Chondrocyte (in vitro differentiated cells): ENCODE results near the gene KDM5A. TPM values are rescaled to one million over a fixed set of nuclear protein-coding genes. Genes with fewer than 3 reads are reported as not detected.

Source experiments
- DNase-seq: peaks from one replicate; pipeline ENCODE4 v3.0.0; 2021; ENCODE audit warnings: mixed read lengths, low spot score
- H3K27ac Mint-ChIP-seq: one replicate; pipeline ENCODE4 v1.8.0; 2021; ENCODE audit warnings: mild to moderate bottlenecking, moderate library complexity, mixed read lengths; ENCODE audit not compliant: unreplicated experiment
- H3K27me3 Mint-ChIP-seq: 2 replicates; pipeline ENCODE4 v1.8.0; 2021; ENCODE audit warnings: low read depth, mixed read lengths
- H3K36me3 Mint-ChIP-seq: 2 replicates; pipeline ENCODE4 v1.8.0; 2021; ENCODE audit warnings: low read depth, mixed read lengths
- H3K4me1 Mint-ChIP-seq: 2 replicates; pipeline ENCODE4 v1.8.0; 2021; ENCODE audit warnings: low read depth, mild to moderate bottlenecking, mixed read lengths
- H3K4me3 Mint-ChIP-seq: one replicate; pipeline ENCODE4 v1.8.0; 2021; ENCODE audit warnings: mild to moderate bottlenecking, moderate library complexity, mixed read lengths; ENCODE audit not compliant: unreplicated experiment
- H3K9me3 Mint-ChIP-seq: 2 replicates; pipeline ENCODE4 v1.8.0; 2021; ENCODE audit warnings: low read depth, mixed read lengths
- CTCF ChIP-seq: fragments of 200-600 bp; sonication (generic); IDR thresholded peaks from 2 replicates; pipeline ENCODE4 v1.5.0; 2021; ENCODE audit warnings: antibody characterized with exemption, mild to moderate bottlenecking, moderate library complexity
- total RNA-seq: library from RNA; stranded (reverse); gene quantifications from 3 replicates; pipeline ENCODE4 v1.2.1, GENCODE V29; 2021

Gene KDM5A
- total RNA-seq, 1 donor from 2014 or later, result 65.0 TPM

GRCh38 chr12:332581-333205 is 56.4 kb downstream of the KDM5A start:
- Mint-ChIP-seq H3K27me3 (no peaks in the 10 kb centered on the region), H3K4me1 (peaks cover 22% of the 10 kb centered on the region), H3K4me3 (no peak overlapping the region), H3K9me3 (no peaks in the 10 kb centered on the region), H3K36me3 (peaks cover 32% of the 10 kb centered on the region), H3K27ac (peak overlapping the region; percentile 65)
- no peak for DNase-seq
- no peak for TF ChIP-seq CTCF

- no peak for DNase-seq
- TF ChIP-seq CTCF, result no peak
- H3K9me3 Mint-ChIP-seq, result no peaks in the 10 kb centered on the region
- H3K36me3 Mint-ChIP-seq, result peaks cover 33% of the 10 kb centered on the region
- H3K4me1 Mint-ChIP-seq, result peaks cover 22% of the 10 kb centered on the region
- H3K27me3 Mint-ChIP-seq, result no peaks in the 10 kb centered on the region
- H3K4me3 Mint-ChIP-seq, result no peak overlapping the region
- H3K27ac Mint-ChIP-seq, result no peak overlapping the region
These were observed 57.8 kb downstream of the KDM5A start for GRCh38 chr12:331287-331686.

- Mint-ChIP-seq H3K27me3 (no peaks in the 10 kb centered on the region), H3K27ac (no peak overlapping the region), H3K9me3 (no peaks in the 10 kb centered on the region), H3K4me3 (no peak overlapping the region), H3K36me3 (peaks cover 36% of the 10 kb centered on the region), H3K4me1 (no peaks in the 10 kb centered on the region)
- DNase-seq, result no peak
- no peak for TF ChIP-seq CTCF
These were observed 63.2 kb downstream of the KDM5A start for GRCh38 chr12:325906-326305.

GRCh38 chr12:323507-323906 is 65.6 kb downstream of the KDM5A start:
- no peak overlapping the region for H3K27ac Mint-ChIP-seq
- no peak for DNase-seq

GRCh38 chr12:321606-322326 is 67.4 kb downstream of the KDM5A start:
- peak; percentile 61 for TF ChIP-seq CTCF
- Mint-ChIP-seq H3K9me3 (no peaks in the 10 kb centered on the region), H3K4me1 (no peaks in the 10 kb centered on the region), H3K27ac (no peak overlapping the region), H3K27me3 (no peaks in the 10 kb centered on the region), H3K4me3 (no peak overlapping the region), H3K36me3 (peaks cover 51% of the 10 kb centered on the region)
- no peak for DNase-seq

More at GRCh38 chr12:323507-323906, 65.6 kb downstream of the KDM5A start:
- Mint-ChIP-seq H3K36me3 (peaks cover 46% of the 10 kb centered on the region), H3K4me1 (no peaks in the 10 kb centered on the region), H3K27me3 (no peaks in the 10 kb centered on the region), H3K9me3 (no peaks in the 10 kb centered on the region), H3K4me3 (no peak overlapping the region)
- TF ChIP-seq CTCF, result no peak
